Measurements from ENCODE around the gene MOK.

The MOK gene

DNA sequence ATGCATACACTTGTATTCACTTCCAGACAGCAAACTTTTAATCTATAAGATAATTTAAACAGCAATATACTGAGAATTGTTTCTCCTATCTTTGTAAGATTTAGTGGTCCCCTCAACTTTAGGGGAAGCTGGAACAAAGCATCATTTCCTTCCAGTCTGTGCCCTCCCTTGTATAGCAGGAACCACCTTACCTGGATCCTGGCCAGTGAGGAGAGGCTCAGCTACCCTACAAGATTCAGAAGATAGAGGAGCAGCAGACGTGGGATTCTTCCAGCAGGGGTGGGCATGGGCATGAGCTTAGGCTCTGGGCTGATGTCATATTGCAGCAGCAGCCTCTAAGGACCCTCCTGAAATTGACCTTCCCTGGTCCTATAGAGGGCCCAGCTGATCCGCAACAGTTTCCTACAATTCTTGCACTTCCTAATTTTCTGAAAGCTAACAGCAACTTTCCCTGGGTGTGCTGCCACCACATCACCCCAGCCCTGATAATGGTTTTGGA is 21.3 kb downstream of the MOK start:
- peaks cover 11% of the 10 kb centered on the region for H3K36me3 ChIP-seq
- H3K9me3 ChIP-seq (ENCODE audit: severe bottlenecking), result no peaks in the 10 kb centered on the region
- H3K4me3 ChIP-seq (ENCODE audit: low read depth, low read length), result no peak overlapping the region
- TF ChIP-seq, protein P1, sequence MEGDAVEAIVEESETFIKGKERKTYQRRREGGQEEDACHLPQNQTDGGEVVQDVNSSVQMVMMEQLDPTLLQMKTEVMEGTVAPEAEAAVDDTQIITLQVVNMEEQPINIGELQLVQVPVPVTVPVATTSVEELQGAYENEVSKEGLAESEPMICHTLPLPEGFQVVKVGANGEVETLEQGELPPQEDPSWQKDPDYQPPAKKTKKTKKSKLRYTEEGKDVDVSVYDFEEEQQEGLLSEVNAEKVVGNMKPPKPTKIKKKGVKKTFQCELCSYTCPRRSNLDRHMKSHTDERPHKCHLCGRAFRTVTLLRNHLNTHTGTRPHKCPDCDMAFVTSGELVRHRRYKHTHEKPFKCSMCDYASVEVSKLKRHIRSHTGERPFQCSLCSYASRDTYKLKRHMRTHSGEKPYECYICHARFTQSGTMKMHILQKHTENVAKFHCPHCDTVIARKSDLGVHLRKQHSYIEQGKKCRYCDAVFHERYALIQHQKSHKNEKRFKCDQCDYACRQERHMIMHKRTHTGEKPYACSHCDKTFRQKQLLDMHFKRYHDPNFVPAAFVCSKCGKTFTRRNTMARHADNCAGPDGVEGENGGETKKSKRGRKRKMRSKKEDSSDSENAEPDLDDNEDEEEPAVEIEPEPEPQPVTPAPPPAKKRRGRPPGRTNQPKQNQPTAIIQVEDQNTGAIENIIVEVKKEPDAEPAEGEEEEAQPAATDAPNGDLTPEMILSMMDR (IDR thresholded peaks at IDR 0.05; ENCODE audit: low read depth, low read length), result no peak
- H3K27ac ChIP-seq, result no peak overlapping the region
- H3K27me3 ChIP-seq (ENCODE audit: insufficient read depth, low read depth, severe bottlenecking), result no peaks in the 10 kb centered on the region
- no peak for DNase-seq

DNA sequence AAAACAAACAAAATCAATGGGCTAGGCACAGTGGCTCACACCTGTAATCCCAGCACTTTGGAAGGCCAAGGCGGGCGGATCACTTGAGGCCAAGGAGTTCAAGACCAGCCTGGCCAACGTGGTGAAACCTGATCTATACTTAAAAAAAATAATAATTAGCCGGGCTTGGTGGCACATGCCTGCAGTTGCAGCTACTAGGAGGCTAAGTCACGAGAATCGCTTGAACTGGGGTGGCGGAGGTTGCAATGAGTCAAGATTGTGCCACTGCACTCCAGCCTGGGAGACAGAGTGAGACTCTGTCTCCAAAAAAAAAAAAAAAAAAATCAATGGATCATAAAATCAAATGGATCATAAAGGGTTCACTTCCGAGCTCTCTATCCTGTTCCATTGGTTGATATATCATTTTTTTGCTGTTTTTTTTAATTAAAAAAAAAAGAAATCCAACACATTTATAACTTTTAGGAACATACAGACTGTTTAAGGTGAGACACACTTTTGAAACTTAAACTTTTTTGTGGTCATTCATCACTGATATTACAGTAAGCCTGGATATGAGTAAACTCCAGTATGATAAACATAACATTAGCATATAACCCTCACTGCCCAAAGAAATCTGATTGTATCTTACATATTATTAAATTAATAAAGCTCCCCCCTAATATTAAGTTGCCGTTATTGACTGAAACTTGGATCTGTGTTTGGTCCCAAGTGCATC is 22.1 kb downstream of the MOK start:
- no peak for DNase-seq
- no peaks in the 10 kb centered on the region for H3K9me3 ChIP-seq (ENCODE audit: severe bottlenecking)
- TF ChIP-seq, protein P1 (IDR thresholded peaks at IDR 0.05; ENCODE audit: low read depth, low read length), result no peak
- no peak overlapping the region for H3K4me3 ChIP-seq (ENCODE audit: low read depth, low read length)
- H3K27ac ChIP-seq, result no peak overlapping the region
- H3K36me3 ChIP-seq, result peaks cover 8% of the 10 kb centered on the region
- H3K27me3 ChIP-seq (ENCODE audit: insufficient read depth, low read depth, severe bottlenecking), result no peaks in the 10 kb centered on the region

DNA sequence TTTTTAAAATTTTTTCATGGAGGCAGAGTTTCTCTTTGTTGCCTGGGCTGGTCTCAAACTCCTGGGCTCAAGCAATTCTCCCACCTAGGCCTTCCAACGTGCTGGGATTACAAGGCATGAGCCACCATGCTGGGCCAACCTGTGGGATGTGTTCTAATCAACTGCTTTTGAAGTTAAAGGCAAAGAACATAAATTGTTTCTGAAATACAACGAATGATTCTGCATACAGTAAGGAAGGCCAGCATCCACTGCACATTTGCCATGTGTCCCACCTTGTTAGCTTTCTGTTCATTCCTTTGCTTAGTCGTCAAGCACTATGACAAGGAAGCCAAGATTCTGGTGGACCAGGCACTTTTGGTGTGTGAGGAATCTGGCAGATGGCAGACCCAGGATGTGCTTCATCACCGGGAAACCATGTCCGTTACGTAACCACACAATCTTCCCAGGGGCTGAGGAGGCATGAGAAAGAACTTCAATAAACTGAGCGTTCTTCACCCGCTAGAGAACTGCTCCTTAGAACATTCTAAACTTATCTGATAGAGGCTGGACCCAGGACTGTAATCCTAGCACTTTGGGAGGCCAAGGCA is 24.5 kb downstream of the MOK start:
- no peak for DNase-seq
- Histone ChIP-seq H3K9me3 (ENCODE audit: severe bottlenecking) (no peaks in the 10 kb centered on the region), H3K36me3 (peaks cover 8% of the 10 kb centered on the region), H3K27ac (no peak overlapping the region), H3K4me3 (ENCODE audit: low read depth, low read length) (no peak overlapping the region), H3K27me3 (ENCODE audit: insufficient read depth, low read depth, severe bottlenecking) (no peaks in the 10 kb centered on the region)
- TF ChIP-seq, protein P1 (IDR thresholded peaks at IDR 0.05; ENCODE audit: low read depth, low read length), result no peak

DNA sequence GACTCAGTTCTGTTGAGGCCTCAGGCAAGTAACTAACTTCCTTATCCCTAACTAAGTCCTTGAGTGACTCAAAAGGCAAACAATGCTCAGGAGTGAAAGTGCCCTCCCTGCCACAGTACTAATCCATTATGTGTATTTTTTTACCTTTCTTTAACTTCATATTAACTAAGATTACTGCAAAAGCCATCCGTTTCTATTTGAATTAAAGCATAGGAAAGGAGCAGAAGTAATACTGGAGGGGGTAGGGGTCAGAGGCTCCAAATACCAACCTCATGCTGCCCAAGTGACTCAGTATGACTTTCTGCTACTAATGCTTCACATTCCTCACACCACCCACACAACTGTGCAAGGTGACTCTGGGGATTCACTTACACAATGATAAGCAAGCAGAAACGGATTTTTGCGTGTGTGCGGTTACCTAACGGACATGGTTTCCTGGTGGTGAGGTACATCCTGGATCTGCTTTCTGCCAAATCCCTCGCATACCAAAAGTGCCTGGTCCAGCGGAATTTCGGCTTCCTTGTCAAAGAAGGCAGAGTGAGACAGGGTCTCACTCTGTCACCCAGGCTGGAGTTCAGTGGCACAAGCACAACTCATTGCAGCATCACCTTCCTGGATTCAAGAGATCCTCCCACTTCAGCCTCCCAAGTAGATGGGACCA is 25.1 kb downstream of the MOK start:
- TF ChIP-seq, protein P1 (IDR thresholded peaks at IDR 0.05; ENCODE audit: low read depth, low read length), result no peak
- H3K4me3 ChIP-seq (ENCODE audit: low read depth, low read length), result no peak overlapping the region
- H3K9me3 ChIP-seq (ENCODE audit: severe bottlenecking), result no peaks in the 10 kb centered on the region
- DNase-seq, result no peak
- no peak overlapping the region for H3K27ac ChIP-seq
- no peaks in the 10 kb centered on the region for H3K27me3 ChIP-seq (ENCODE audit: insufficient read depth, low read depth, severe bottlenecking)
- peaks cover 8% of the 10 kb centered on the region for H3K36me3 ChIP-seq

DNA sequence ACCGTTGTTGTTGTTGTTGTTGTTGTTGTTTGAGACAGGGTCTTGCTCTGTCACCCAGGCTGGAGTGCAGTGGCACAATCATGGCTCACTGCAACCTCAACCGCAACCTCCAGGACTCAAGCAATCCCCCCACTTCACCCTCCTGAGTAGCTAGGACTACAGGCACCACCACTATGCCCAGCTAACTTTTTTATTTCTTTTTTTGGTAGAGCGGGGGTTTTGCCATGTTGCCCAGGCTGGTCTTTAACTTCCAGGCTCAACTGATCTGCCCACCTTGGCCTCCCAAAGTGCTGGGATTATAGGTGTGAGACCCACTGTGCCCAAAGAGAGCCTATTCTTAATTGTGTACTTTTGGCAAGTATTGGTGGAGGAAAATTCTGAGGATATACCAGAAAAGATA is 25.7 kb downstream of the MOK start:
- no peaks in the 10 kb centered on the region for H3K9me3 ChIP-seq (ENCODE audit: severe bottlenecking)
- no peaks in the 10 kb centered on the region for H3K27me3 ChIP-seq (ENCODE audit: insufficient read depth, low read depth, severe bottlenecking)
- H3K36me3 ChIP-seq, result peaks cover 8% of the 10 kb centered on the region
- no peak overlapping the region for H3K4me3 ChIP-seq (ENCODE audit: low read depth, low read length)
- H3K27ac ChIP-seq, result no peak overlapping the region
- TF ChIP-seq, protein P1 (IDR thresholded peaks at IDR 0.05; ENCODE audit: low read depth, low read length), result no peak
- no peak for DNase-seq
